K562 (cell line): ENCODE measurements around the gene HDAC3. TPM values are rescaled to one million over a fixed set of nuclear protein-coding genes. Genes with fewer than 3 reads are reported as not detected.
A peak's percentile ranks its signal among the peaks of the same experiment; 100 is the strongest.

ENCODE experiments used
- ELF4 ChIP-seq: fragments of 450-650 bp; formaldehyde crosslinking; IDR thresholded peaks from 2 replicates; pipeline ENCODE4 v1.4.0; 2022; ENCODE audit warnings: missing genetic modification characterization
- EZH2 ChIP-seq: IDR thresholded peaks from 2 replicates; pipeline ENCODE4 v1.6.1; 2012; ENCODE audit warnings: low read depth, mild to moderate bottlenecking, inconsistent platforms, low read length, borderline replicate concordance
- GATA2 ChIP-seq: sonication (generic); formaldehyde crosslinking; IDR thresholded peaks from 2 replicates; pipeline ENCODE4 v1.4.0; 2020; ENCODE audit warnings: mild to moderate bottlenecking, missing genetic modification reagents
- HES1 ChIP-seq: fragments of 450-650 bp; IDR thresholded peaks from 2 replicates; pipeline ENCODE4 v1.6.1; 2016; ENCODE audit warnings: low read depth, mild to moderate bottlenecking, moderate library complexity
- HINFP ChIP-seq: fragments of 450-650 bp; conservative IDR thresholded peaks from 2 replicates; pipeline ENCODE4 v1.6.1; 2016; ENCODE audit warnings: missing genetic modification characterization, low read depth, mild to moderate bottlenecking, control low read depth, missing compliant biosample characterization
- HMGXB4 ChIP-seq: sonication (generic); formaldehyde crosslinking; IDR thresholded peaks from 2 replicates; pipeline ENCODE4 v1.8.1; 2023; ENCODE audit warnings: mild to moderate bottlenecking, missing genetic modification reagents
- KDM4B ChIP-seq, 2 experiments: fragments of 450-650 bp in 1 of 2; sonication (generic) in 1 of 2; IDR thresholded peaks; 2 replicates each; pipeline ENCODE4 v1.6.1; 2016 to 2017; ENCODE audit warnings: borderline replicate concordance in 2 of 2, antibody characterized with exemption in 1 of 2, low read depth in 1 of 2, mild to moderate bottlenecking in 1 of 2
- NR2C2 ChIP-seq, 2 experiments: fragments of 200-800 bp in 1 of 2; sonication (Bioruptor generic) in 1 of 2; sonication (generic) in 1 of 2; formaldehyde crosslinking in 1 of 2; IDR thresholded peaks; 2 replicates each; pipeline versions ENCODE4 v1.6.1 to v1.8.0; 2016 to 2022; ENCODE audit warnings: mild to moderate bottlenecking in 1 of 2, missing compliant biosample characterization in 1 of 2, missing genetic modification characterization in 1 of 2, missing genetic modification reagents in 1 of 2
- PHF8 ChIP-seq: fragments of 200-600 bp; sonication (generic); IDR thresholded peaks from 2 replicates; pipeline ENCODE4 v1.6.1; 2012; ENCODE audit warnings: mixed run types, mild to moderate bottlenecking, inconsistent platforms, low read length, moderate library complexity, borderline replicate concordance
- RBM34 ChIP-seq: fragments of 200-400 bp; formaldehyde crosslinking; IDR thresholded peaks from 2 replicates; pipeline ENCODE4 v1.6.1; 2018; ENCODE audit warnings: low read length, borderline replicate concordance; ENCODE audit not compliant: insufficient read depth
- SAP30 ChIP-seq: fragments of 200-600 bp; sonication (generic); IDR thresholded peaks from 2 replicates; pipeline ENCODE4 v1.6.1; 2012; ENCODE audit warnings: borderline replicate concordance, low read depth, mild to moderate bottlenecking, moderate library complexity, low read length, control low read depth, inconsistent platforms; ENCODE audit not compliant: insufficient read depth, poor library complexity, severe bottlenecking
- SMARCC2 ChIP-seq: fragments of 450-650 bp; IDR thresholded peaks from 2 replicates; pipeline ENCODE4 v1.6.1; 2017; ENCODE audit warnings: antibody characterized with exemption, moderate library complexity, mild to moderate bottlenecking, low read depth
- UBTF ChIP-seq, 2 experiments: IDR thresholded peaks; 2 replicates each; pipeline ENCODE4 v1.6.1; 2012; ENCODE audit warnings: improper control_type of control experiment in 2 of 2, low read depth in 2 of 2, low read length in 2 of 2, borderline replicate concordance in 1 of 2
- ZNF354B ChIP-seq: fragments of 250-450 bp; sonication (Bioruptor Pico); IDR thresholded peaks from 2 replicates; pipeline ENCODE4 v1.4.0; 2020
- ZNF398 ChIP-seq: fragments of 250-450 bp; sonication (Bioruptor Pico); IDR thresholded peaks from 2 replicates; pipeline ENCODE4 v1.8.0; 2021; ENCODE audit warnings: moderate library complexity, mild to moderate bottlenecking, inconsistent platforms
- ZNF655 ChIP-seq: fragments of 250-450 bp; sonication (Bioruptor Pico); IDR thresholded peaks from 2 replicates; pipeline ENCODE4 v1.5.0; 2021
- polyA plus RNA-seq, 8 experiments: library from polyadenylated mRNA; depleted of rRNA in 4 of 8; stranded (reverse) in 5 of 8; unstranded in 3 of 8; fragments of >200 nt; fragmentation: Nextera tagmentation in 2 of 8; fragmentation: Illumina TruSeq in 1 of 8; extraction: Ambion mirVana in 2 of 8; extraction: Trizol in 1 of 8; gene quantifications; 2 replicates each; pipeline versions ENCODE4 v1.2.1 to v1.2.3, GENCODE V29; 2011 to 2014; ENCODE audit warnings: inconsistent platforms in 1 of 8, missing spikeins in 1 of 8
- total RNA-seq, 7 experiments: library from RNA; depleted of rRNA in 6 of 7; stranded (reverse); fragments of >200 nt in 6 of 7; fragmentation: Illumina TruSeq in 2 of 7; extraction: Trizol in 2 of 7; gene quantifications; 2 replicates each; pipeline versions ENCODE4 v1.2.1 to v1.2.3, GENCODE V29; 2011 to 2021; ENCODE audit warnings: low replicate concordance in 1 of 7

Gene HDAC3
- total and polyA plus RNA-seq, 9 of the 15 experiments (the other 6 are each of a cell fraction or from before 2014, with no cell fraction given), result 89.7 to 191 (median 119) TPM

GRCh38 chr5:141637767-141638419 lies 1.2 kb upstream of the HDAC3 start (continued):
- TF ChIP-seq PHF8, result no peak
- no peak for TF ChIP-seq ELF4 (CRISPR knock-in tag)
- no peak for TF ChIP-seq ZNF398 (CRISPR knock-in tag)
- no peak for TF ChIP-seq UBTF (IDR thresholded peaks at IDR 0.05; ENCODE audit: borderline replicate concordance in 1 of 2, low read depth in 2 of 2, low read length in 2 of 2)
- no peak for TF ChIP-seq KDM4B (IDR thresholded peaks at IDR 0.05; ENCODE audit: borderline replicate concordance in 2 of 2, low read depth in 1 of 2)
- no peak for TF ChIP-seq RBM34
- no peak for TF ChIP-seq ZNF354B (CRISPR knock-in tag)
- no peak for TF ChIP-seq SMARCC2
- no peak for TF ChIP-seq HMGXB4 (CRISPR knock-in tag)
- no peak for TF ChIP-seq HINFP (tag)
- TF ChIP-seq NR2C2 (CRISPR knock-in tag; IDR thresholded peaks at IDR 0.05), result peak; percentile 51; the same call in 1 of the 2 replicates
- peak; percentile 42; the same call in 1 of the 2 replicates for TF ChIP-seq NR2C2 (tag; IDR thresholded peaks at IDR 0.05)
- no peak for TF ChIP-seq EZH2
- no peak for TF ChIP-seq HES1
- peak; percentile 81 for TF ChIP-seq SAP30
- TF ChIP-seq GATA2, result no peak
- no peak for TF ChIP-seq ZNF655 (CRISPR knock-in tag)
